ENCODE results near the gene HEXIM2. TPM values are rescaled to one million over a fixed set of nuclear protein-coding genes. Genes with fewer than 3 reads are reported as not detected.

The HEXIM2 gene
- total RNA-seq, 1 experiment from 2014 or later = 11.9 TPM

DNA sequence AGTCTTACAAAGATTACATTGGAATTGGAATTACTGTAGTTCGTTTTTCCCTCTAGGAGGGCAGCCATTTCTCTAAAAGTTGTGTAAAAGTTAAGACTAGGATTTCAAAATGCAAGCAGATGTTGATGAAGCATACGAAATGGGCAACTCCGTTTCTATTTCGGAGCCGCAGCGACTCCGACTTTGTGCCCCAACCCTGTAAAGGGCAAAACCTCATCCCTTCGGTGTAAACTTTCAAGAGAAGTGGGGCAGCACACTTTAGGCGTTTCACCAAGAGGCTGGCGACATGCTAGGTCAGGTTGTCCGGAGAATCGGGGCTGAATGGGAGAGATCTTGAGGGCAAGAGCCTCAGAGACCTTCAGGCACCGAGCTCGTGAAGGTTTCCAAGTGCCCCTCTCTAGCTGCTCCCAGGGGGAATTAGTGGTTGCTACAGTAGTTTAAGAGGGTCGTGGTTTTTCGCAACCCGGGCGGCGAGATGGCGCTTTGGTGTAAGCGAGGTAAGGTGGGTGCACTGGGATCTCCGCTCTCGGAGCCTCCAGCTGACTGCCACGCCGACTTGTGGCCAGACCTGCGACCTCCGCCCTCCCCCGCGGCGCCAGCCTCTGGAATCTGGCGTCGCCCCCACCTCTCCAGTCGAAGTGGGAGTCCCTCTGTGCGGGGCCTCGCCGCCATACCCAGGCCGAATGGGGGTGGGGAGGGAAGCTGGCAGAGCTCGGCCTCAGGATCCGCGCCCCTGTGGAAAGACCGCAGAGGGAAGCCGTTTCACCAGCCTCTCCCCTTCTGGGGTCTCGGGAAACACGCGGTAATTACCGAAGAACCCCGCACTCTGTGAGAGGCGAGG is 1.0 kb upstream of the HEXIM2 start (continued):
- TF ChIP-seq JUN (CRISPR knock-in tag; IDR thresholded peaks at IDR 0.05) = 0 out of 2 replicates have a peak, but pooled peaks have one; percentile 82
- TF ChIP-seq, protein P1, sequence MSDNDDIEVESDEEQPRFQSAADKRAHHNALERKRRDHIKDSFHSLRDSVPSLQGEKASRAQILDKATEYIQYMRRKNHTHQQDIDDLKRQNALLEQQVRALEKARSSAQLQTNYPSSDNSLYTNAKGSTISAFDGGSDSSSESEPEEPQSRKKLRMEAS (CRISPR knock-in tag; IDR thresholded peaks at IDR 0.05) = peak; percentile 57; the same call in 1 of the 2 replicates
- TF ChIP-seq, protein P2, sequence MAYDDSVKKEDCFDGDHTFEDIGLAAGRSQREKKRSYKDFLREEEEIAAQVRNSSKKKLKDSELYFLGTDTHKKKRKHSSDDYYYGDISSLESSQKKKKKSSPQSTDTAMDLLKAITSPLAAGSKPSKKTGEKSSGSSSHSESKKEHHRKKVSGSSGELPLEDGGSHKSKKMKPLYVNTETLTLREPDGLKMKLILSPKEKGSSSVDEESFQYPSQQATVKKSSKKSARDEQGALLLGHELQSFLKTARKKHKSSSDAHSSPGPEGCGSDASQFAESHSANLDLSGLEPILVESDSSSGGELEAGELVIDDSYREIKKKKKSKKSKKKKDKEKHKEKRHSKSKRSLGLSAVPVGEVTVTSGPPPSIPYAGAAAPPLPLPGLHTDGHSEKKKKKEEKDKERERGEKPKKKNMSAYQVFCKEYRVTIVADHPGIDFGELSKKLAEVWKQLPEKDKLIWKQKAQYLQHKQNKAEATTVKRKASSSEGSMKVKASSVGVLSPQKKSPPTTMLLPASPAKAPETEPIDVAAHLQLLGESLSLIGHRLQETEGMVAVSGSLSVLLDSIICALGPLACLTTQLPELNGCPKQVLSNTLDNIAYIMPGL (CRISPR knock-in tag; IDR thresholded peaks at IDR 0.05) = peak; percentile 95
- TF ChIP-seq, protein P3, sequence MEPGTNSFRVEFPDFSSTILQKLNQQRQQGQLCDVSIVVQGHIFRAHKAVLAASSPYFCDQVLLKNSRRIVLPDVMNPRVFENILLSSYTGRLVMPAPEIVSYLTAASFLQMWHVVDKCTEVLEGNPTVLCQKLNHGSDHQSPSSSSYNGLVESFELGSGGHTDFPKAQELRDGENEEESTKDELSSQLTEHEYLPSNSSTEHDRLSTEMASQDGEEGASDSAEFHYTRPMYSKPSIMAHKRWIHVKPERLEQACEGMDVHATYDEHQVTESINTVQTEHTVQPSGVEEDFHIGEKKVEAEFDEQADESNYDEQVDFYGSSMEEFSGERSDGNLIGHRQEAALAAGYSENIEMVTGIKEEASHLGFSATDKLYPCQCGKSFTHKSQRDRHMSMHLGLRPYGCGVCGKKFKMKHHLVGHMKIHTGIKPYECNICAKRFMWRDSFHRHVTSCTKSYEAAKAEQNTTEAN (CRISPR knock-in tag; IDR thresholded peaks at IDR 0.05) = 0 out of 2 replicates have a peak, but pooled peaks have one; percentile 40
- TF ChIP-seq, protein P4, sequence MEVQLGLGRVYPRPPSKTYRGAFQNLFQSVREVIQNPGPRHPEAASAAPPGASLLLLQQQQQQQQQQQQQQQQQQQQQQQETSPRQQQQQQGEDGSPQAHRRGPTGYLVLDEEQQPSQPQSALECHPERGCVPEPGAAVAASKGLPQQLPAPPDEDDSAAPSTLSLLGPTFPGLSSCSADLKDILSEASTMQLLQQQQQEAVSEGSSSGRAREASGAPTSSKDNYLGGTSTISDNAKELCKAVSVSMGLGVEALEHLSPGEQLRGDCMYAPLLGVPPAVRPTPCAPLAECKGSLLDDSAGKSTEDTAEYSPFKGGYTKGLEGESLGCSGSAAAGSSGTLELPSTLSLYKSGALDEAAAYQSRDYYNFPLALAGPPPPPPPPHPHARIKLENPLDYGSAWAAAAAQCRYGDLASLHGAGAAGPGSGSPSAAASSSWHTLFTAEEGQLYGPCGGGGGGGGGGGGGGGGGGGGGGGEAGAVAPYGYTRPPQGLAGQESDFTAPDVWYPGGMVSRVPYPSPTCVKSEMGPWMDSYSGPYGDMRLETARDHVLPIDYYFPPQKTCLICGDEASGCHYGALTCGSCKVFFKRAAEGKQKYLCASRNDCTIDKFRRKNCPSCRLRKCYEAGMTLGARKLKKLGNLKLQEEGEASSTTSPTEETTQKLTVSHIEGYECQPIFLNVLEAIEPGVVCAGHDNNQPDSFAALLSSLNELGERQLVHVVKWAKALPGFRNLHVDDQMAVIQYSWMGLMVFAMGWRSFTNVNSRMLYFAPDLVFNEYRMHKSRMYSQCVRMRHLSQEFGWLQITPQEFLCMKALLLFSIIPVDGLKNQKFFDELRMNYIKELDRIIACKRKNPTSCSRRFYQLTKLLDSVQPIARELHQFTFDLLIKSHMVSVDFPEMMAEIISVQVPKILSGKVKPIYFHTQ (CRISPR knock-in tag; IDR thresholded peaks at IDR 0.05) = peak; percentile 80
- no peak for TF ChIP-seq JAZF1 (CRISPR knock-in tag; IDR thresholded peaks at IDR 0.05)
- peak; percentile 79; the same call in 1 of the 2 replicates for TF ChIP-seq TEAD4 (CRISPR knock-in tag; IDR thresholded peaks at IDR 0.05)
- TF ChIP-seq, protein P5, sequence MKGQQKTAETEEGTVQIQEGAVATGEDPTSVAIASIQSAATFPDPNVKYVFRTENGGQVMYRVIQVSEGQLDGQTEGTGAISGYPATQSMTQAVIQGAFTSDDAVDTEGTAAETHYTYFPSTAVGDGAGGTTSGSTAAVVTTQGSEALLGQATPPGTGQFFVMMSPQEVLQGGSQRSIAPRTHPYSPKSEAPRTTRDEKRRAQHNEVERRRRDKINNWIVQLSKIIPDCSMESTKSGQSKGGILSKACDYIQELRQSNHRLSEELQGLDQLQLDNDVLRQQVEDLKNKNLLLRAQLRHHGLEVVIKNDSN (CRISPR knock-in tag; IDR thresholded peaks at IDR 0.05) = 0 out of 2 replicates have a peak, but pooled peaks have one; percentile 24
- TF ChIP-seq NFATC4 (CRISPR knock-in tag; IDR thresholded peaks at IDR 0.05) = peak; percentile 59; the same call in 1 of the 2 replicates

DNA sequence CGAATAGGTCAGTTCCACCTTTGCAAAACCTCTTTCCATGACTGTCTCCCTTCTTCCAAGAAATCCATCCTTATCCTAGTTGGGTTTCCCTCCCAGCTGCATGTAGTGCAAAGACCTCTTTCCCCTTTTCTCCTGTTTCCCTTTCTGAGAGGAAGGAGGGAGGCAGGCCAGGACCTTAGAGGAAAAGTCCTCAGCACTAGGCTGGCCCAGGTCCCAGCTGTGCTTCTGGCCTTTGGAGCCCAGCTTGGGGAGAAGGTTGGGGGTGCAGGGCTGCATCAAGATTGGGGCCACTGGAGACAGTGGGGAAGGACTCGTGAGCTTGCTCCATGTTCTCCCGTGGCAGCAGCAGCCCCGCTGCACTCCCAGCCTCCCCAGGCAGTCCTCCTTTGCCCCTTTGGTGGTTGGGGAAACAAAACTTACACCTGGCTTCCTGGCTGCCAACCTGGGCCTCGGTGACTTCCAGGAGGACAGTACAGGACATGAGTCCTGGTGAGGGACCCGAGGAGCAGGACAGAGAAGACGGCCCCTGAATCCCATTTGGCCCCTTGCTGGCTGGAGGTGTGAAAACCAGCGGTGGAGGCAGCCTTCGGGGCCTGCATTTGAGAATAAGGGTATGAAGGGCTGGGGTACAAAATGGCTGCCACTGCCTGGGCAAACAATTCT is 481 bp downstream of the HEXIM2 start:
- CTCF ChIA-PET = interaction anchor here (1.0 to 7.4 kb wide), 15 partner anchors 10 to 618 kb away, joined by 3 to 171 read pairs (median 7); partner anchors contain the start of genes ACBD4 and HEXIM1
- ATAC-seq (no peak), DNase-seq (ENCODE audit: low spot score) (no peak)
- peak overlapping the region; percentile 70 for H3K27ac Mint-ChIP-seq
- H3K27me3 Mint-ChIP-seq (ENCODE audit: low read depth) = no peaks in the 10 kb centered on the region
- peaks cover 14% of the 10 kb centered on the region for H3K36me3 Mint-ChIP-seq
- POLR2A ChIA-PET = interaction anchor here (0.8 to 4.7 kb wide), 14 partner anchors 7 to 423 kb away, joined by 3 to 242 read pairs (median 4); partner anchors contain the start of genes ACBD4 and HEXIM1
- H3K9me3 Mint-ChIP-seq = no peaks in the 10 kb centered on the region
- H3K4me3 Mint-ChIP-seq = peak overlapping the region; percentile 99
- peaks cover 31% of the 10 kb centered on the region for H3K4me1 Mint-ChIP-seq
- TF ChIP-seq TEAD4 (CRISPR knock-in tag; IDR thresholded peaks at IDR 0.05) (no peak), MXD4 (CRISPR knock-in tag; IDR thresholded peaks at IDR 0.05; ENCODE audit: borderline replicate concordance) (no peak), PRRX2 (CRISPR knock-in tag; IDR thresholded peaks at IDR 0.05) (no peak), NFATC4 (CRISPR knock-in tag; IDR thresholded peaks at IDR 0.05) (no peak), CREM (CRISPR knock-in tag; IDR thresholded peaks at IDR 0.05) (no peak), ETV6 (CRISPR knock-in tag; IDR thresholded peaks at IDR 0.05) (no peak), HMGA2 (CRISPR knock-in tag; IDR thresholded peaks at IDR 0.05) (no peak), ZNF263 (CRISPR knock-in tag; IDR thresholded peaks at IDR 0.05; ENCODE audit: low read depth) (no peak)
- TF ChIP-seq, protein P6, sequence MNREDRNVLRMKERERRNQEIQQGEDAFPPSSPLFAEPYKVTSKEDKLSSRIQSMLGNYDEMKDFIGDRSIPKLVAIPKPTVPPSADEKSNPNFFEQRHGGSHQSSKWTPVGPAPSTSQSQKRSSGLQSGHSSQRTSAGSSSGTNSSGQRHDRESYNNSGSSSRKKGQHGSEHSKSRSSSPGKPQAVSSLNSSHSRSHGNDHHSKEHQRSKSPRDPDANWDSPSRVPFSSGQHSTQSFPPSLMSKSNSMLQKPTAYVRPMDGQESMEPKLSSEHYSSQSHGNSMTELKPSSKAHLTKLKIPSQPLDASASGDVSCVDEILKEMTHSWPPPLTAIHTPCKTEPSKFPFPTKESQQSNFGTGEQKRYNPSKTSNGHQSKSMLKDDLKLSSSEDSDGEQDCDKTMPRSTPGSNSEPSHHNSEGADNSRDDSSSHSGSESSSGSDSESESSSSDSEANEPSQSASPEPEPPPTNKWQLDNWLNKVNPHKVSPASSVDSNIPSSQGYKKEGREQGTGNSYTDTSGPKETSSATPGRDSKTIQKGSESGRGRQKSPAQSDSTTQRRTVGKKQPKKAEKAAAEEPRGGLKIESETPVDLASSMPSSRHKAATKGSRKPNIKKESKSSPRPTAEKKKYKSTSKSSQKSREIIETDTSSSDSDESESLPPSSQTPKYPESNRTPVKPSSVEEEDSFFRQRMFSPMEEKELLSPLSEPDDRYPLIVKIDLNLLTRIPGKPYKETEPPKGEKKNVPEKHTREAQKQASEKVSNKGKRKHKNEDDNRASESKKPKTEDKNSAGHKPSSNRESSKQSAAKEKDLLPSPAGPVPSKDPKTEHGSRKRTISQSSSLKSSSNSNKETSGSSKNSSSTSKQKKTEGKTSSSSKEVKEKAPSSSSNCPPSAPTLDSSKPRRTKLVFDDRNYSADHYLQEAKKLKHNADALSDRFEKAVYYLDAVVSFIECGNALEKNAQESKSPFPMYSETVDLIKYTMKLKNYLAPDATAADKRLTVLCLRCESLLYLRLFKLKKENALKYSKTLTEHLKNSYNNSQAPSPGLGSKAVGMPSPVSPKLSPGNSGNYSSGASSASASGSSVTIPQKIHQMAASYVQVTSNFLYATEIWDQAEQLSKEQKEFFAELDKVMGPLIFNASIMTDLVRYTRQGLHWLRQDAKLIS (CRISPR knock-in tag; IDR thresholded peaks at IDR 0.05; ENCODE audit: borderline replicate concordance) = no peak

All from WTC11 (cell line).